NCI-H2029 (cell line): Measurements from ENCODE around the gene GLRA3.
"Not testable (repeated sequence)": the region's sequence is repeated elsewhere in the genome, so short reads cannot be mapped to it uniquely, and the experiment has no call there.

Source experiments
- DNase-seq: peaks from one replicate; lab custom pipeline; 2025; lab: John Stamatoyannopoulos, UW

Gene GLRA3

DNA sequence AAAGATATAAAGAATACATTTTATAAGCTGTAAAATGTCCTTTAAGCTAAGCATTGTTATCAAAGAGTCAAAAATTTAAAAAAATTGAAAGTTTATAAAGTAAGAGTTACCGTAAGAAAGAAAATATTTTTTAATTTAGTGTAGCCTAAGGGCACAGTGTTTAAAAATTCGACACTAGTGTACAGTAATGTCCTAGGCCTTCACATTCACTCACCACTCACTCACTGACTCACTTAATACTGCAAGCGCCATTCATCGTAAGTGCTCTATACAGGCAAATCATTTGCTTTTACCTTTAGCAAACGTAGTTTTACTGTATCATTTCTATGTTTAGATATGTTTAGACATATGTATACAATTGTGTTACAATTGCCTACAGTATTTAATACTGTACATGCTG is 20.2 kb downstream of the GLRA3 start:
- no peak for DNase-seq

DNA sequence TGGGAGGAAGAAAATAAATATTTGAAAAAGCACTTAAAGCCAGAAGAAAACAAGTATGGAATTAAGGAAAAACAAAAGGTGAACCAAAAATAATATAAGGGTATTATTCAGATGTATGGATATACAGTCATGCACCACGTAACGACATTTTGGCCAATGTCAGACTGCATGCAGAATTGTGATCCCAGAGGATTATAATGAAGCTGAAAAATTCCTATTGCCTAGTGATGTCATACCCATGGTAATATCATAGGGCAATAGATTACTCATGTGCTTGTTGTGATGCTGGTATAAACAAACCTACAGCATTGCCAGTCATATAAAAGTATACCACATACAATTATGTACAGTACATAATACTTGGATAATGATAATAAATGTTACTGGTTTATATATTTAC is 20.9 kb downstream of the GLRA3 start:
- DNase-seq: no peak

DNA sequence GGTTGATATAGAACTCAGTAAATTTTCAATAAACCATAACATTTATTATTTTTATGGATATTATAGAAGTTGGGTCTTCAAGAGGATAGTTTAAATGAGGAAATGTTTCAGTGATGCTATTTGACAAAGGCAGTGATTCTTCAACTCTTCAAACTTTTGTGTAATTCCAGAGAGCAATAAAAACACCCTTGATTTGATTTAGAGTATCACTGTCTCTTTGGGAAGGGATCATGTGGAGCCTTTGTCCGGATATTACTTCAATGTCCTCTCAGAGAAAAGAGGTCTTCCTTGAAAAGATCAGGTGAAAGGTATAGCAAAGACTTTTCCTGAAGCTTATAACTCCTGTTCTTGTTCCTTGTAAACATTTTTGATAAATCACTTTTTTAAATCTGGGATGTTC is 23.3 kb downstream of the GLRA3 start:
- no peak for DNase-seq

DNA sequence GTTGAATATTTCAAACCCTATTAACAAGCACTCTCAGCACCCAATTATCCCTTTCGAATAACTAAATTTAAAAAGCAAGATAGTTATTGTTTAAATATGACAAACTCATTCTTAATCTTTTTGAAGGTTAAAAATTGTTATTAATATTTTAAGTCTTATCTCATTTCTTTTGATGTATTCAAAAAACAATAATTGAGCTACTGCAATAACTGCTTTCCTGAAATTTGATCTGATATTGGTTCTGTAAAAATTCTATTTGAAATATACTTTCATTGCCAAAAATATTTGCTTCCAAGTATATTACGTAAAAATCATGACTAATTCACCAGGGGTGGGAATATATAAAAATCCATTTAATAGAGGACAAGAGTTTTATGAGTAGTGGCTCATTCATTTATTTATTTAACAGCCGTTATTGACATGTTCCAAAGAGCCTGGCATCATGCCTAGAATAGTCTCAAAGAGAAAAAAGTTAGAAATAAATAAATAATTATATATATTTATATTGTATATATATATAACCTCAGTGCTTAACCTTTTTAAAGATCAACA is 34.4 kb downstream of the GLRA3 start:
- peak; percentile 2 for DNase-seq

DNA sequence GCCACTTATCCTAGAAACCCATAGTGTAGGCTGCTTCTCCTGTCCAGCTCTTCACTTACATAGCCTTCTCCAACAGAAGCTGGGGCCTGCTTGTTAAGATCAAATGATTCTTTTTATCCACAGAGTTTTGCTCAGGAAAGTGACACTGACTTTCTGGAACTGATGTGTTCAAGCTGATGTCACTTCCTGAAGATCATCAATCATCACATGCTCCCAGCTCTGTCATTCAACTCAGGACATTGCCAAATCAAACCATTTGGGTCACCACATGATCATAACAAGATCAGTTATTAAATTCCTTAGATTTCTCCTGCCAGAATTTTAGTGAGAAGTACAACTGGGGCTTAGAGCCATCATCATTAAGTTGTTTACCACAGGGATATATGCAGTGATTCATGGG is 39.4 kb downstream of the GLRA3 start:
- DNase-seq: no peak

DNA sequence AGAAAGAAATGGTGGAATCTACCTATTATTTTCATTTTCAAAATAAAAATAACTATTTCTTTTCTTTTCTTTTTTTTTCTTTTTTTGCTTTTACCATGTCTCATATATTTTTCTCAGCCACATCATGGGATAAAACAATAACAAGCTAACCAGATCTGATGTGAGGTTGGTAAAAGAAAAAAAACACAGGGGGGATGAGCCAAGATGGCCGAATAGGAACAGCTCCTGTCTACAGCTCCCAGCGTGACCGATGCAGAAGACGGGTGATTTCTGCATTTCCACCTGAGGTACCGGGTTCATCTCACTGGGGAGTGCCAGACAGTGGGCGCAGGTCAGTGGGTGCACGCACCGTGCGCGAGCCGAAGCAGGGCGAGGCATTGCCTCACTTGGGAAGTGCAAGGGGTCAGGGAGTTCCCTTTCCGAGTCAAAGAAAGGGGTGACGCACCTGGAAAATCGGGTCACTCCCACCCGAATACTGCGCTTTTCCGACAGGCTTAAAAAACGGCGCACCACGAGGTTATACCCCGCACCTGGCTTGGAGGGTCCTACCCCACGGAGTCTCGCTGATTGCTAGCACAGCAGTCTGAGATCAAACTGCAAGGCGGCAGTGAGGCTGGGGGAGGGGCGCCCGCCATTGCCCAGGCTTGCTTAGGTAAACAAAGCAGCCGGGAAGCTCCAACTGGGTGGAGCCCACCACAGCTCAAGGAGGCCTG is 50.6 kb downstream of the GLRA3 start:
- DNase-seq: not testable (repeated sequence)

DNA sequence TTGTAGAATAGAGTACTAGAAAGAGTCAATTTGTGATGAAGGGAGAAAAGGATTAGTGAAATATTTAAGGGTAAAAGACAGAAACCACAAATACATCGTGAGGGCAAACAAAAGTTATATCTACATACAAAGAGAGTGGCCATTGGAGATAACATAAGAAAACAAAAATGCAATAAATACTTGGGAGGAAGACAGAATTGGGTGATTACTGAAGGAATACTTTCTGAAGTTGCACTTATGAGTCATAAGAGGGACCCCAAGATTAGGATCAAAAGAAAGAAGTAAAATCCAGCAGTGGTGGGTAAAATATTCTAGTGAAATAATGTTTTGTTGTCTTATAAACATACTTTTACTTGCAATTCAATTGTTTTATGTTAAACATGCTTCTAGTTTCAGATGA is 53.7 kb downstream of the GLRA3 start:
- no peak for DNase-seq

DNA sequence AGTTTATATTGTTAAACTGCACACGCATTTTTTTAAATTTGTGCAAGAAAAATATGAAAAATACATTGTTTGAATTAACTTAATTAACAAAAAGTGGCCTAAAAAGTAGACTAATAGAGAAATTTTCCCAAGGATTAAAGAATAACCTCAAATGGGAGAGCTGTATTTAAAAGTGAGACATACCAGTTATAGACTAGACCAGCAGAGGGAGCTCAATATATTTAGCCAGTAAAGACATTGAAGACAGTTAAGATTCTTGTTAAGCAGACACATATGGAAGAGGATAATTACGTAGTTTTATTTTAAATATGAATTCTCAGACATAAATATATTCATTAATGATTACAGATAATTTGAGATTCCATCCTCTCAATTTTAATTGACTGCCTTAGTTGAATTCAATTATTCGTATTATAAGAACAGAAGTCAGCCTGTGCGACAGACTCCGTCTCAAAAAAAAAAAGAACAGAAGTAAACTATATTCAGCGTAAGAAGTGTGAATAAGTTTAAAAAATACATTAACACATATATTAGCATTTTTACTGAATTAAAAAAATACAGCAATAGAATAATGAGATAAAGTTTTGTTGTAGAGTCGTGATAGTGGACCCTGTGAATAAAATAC is 64.8 kb downstream of the GLRA3 start:
- peak; percentile 24 for DNase-seq

DNA sequence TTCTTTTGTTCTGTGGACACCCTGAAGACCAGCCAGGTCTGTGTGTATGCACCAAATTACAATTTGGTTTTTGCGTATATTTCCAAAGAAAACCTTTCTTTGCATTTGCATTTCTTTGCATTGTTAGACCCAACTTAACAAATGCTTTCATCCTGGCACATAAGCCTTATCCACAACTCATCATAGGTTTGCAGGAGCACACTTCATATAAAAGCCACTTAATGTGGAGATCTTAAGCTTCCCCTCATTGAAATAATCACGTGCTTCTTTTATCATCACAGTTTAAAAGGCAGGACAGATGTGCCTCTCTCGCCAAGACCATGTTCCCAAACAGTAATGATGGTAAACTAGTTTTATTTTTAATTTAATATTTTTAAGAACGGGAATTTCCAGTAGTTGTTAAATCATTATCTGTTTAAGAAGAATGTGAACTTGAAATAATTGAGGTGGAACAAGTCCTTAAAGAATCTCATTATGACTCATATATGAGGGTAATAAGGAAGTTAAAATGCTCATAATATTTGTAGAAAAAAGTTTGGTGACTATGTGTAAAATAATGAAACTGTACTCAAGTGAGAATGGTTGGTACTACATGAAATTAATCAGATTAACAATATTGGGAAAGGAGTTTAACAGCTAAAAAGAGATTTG is 65.5 kb downstream of the GLRA3 start:
- no peak for DNase-seq

DNA sequence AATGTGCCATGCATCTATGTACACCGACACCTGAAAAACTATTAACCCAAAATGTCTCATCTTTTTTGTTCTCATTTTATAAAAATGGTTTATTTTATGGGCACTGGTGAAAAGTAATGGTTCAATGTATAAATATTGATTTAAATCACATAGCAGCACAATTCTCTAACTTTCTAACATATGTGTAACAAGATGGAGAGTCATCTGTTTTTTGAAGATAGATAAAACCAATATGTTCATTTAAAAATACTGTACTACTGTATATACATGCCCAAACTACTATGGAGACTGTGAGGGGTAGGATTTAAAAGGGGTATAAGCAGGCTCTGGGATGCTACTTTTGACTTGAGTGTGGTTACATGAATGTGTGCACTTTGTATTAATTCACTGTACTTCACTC is 67.6 kb downstream of the GLRA3 start:
- DNase-seq: no peak

DNA sequence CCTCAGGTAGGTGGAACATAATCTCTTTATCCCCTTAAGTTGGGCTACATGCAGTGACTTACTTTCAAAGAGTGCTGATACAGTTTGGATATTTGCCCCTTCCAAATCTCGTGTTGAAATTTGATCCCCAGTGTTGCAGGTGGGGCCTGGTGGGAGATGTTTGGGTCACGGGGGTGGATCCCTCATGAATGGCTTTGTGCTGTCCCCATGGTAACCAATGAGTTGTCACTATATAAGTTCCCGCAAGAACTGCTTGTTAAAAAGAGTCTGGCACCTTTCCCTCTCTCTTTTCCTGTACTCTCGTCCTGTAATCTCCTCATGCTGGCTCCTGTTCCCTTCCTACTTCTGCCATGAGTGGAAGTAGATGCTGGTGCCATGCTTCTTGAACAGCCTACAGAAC is 71.3 kb downstream of the GLRA3 start:
- no peak for DNase-seq

DNA sequence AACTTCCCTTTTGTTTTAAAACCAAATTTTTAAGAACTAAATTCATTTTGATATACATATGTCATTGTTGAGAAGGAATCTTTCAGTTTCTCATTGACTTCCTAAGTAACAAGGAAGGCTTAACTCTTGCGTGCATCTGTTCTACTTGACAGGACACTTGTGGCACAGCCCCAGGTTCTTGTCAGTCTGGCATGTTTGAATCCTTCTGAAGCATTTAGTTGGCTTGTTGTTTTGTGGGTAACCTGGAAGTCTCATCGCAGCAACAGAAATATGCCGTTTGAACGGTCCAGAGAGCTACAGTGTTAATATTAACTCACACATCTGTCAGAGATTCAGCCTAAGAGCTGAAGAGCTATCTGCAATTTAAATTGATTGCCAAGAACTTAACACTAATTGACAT is 76.0 kb downstream of the GLRA3 start:
- no peak for DNase-seq

DNA sequence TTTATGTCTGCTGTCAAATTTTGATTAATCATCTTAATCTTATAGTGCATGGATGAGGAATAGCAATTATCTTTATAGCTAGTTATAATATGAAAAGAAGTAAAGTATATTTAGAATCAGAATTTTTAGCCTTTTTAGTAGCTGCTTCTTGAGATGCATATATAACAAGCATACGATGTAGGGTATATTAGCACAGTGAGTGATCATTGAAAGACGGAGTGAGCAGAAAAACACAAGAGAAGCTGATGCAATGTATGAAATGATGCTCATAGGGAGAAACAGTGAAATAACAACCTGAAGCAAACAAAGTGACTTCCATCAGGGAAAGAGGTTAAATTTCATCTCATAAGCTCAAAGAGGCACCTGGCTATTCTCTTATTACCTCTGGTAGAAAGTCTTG is 77.0 kb downstream of the GLRA3 start:
- no peak for DNase-seq

DNA sequence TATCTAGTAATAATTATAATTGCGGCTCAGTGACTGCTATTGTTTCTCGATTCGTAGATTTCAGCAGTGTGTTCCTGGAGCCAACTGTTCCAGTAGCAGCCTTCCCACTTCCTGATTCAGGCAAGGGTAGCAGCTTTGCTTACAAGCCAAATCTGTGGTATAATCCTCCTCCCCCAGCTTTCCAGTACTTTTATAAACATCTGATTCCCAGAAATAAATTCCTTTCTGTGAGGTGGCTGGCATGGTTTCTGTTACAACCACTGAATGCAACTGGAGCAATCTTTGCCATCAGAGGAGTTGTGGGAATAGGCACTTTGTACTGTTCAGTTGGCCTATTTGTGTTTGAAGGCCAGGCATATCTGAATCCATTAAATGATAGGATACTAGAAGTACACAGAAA is 80.0 kb downstream of the GLRA3 start:
- no peak for DNase-seq

DNA sequence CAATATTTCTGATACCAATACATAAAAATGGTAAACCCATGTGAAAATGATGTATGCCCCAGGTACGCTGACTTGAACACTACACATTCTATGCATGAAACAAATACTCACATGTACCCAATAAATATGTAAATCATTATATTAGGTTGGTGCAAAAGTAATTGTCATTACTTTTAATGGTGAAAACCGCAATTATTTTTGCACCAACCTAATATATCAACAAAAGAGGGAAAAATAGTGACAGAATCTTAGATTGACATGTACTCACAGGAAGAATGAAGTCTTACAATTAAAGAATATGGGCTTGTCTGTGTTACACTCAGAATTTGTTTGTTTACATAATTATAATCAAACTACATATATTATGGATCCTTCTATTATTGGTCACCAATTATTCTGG is 82.3 kb downstream of the GLRA3 start:
- no peak for DNase-seq

DNA sequence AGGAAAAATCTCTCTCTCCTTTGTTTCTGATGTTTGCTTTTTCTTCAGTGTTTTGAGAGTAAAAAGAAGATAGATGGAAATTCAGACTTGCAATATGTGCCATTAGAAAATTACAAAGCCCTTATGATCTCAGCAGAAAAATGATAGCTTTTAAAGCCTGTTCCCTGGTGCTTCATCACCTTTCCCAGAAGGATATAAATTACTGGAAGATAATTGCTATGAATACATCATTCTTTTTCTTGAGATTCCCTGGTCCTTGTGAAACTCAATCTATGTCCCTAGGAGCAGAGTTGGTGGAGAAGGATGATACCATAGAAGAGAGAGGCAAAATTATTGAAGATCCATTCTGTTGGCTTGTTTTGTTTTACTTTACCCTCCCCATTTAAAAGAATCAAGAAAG is 86.5 kb downstream of the GLRA3 start:
- DNase-seq: no peak

DNA sequence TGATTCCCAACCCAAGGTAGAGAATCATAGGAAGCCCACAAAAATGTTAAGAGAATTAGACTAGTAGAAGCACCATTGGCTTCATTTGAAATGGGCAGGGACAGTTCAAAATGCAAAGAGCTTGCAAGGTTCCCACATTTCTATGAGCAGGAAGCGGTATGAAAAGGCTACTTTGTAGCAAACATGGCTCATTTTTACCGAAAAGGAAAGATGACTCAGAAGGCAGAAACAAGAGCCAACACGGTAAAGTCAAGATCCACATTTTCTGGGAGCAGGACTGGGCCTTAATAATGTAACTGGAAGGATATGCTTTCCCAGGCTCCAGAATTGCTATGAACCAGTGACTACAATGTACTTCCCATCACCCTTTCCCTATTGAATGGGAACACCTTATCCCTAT is 89.5 kb downstream of the GLRA3 start:
- DNase-seq: no peak

DNA sequence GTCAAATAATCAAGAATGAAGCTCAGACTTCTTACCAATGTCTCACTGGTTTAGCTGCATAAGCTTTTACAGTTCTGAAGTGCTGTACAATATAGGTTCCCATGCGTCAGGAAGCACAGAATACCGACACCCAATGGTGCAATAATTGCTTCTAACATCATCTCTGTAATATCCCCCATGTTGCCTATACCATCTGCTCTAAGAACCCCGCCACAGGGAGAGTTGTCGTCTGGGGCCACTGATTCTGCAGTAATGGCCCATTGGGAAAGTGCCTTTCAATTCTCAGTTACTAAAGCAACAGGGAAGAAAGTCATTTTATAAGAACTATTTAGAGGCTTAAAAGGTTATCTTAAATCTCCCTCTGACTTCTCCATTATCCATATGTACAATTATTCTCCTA is 94.9 kb downstream of the GLRA3 start:
- no peak for DNase-seq

DNA sequence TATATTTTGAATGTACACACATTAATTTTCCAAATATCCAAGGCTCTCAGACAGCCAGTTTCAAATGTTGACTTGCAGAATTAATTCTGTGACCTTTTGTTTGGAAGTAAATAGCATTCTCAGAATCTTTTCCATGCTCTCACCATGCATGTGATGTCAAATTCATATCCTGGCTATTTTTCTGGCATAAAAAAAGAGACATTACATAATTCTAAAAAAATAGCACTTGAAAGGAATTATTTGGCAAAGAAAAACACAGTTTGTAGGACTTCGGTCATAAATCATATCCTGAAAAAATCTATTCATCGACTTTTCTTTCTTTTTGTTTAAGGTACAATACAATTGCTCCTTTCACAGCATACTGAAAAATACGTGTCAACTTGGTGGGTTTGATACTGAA is 111.2 kb downstream of the GLRA3 start:
- DNase-seq: no peak

DNA sequence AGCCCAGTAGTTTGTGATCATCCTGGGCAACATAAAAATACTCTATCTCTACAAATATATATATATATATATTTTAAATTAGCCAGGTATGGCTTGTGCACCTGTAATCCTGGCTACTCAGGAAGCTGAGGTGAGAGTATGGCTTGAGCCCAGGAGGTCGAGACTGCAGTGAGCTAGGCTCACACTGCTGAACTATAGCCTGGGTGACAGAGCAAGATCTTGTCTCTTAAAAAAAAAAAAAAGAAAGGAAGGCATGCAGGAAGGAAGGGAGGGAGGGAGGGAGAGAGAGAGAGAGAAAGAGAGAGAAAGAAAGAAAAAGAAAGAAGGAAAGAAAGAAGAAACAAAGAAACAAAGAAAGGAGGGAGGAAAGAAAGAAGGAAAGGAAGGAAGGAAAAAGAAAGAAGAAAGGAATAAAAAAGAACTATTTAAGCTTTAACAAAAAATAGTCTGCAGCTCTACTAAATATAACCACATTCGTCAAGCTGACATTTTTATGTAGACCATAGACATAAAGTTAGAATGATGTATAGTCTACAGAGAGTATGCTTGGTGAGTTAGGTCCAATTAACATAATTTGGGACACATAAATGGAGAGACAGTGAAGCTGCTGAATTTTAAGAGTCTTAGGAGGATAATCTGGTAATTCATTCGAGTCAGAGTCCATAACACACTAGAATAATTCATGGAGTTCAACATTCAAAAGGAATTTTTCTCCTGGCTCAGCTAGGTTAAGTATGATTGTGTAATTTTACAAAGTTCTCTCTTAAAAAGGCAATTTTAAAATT is 111.9 kb downstream of the GLRA3 start:
- no peak for DNase-seq

DNA sequence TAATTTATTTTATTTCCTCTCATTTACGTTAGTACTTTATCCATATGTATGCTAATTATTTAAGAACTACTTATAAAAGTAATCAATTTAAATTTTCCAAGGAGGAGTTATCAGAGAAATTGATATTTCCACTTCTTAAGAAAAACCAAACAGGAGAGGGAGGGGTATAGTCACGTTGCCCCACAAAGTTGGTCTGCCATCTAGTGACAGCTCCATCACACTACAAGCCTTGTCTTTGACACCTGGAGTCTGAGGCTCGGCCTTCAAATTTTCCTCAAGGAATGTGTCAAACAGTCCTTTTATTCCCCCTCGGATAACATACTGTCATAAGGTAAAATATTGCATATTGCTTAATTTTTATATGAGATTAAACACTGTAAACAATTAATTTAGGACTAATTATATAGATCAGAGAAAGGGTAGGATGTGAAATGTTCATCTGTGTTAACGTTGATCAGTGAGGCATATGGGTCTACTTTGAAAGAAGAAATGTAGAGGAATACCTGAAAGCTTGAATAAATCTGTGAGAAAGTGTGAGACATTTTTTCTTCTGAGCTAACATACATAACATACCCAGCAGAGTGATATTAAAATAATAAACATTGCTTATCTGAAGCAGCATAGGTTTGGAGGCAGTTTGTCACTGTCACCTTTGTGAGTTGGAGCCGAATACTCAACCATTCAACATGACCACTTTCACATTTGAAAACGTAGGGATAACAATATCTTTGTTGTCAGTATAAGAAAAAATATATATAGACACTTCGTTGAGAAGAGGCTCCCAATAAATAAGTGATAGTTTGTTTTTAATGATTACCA is 114.4 kb downstream of the GLRA3 start:
- DNase-seq: peak; percentile 20

DNA sequence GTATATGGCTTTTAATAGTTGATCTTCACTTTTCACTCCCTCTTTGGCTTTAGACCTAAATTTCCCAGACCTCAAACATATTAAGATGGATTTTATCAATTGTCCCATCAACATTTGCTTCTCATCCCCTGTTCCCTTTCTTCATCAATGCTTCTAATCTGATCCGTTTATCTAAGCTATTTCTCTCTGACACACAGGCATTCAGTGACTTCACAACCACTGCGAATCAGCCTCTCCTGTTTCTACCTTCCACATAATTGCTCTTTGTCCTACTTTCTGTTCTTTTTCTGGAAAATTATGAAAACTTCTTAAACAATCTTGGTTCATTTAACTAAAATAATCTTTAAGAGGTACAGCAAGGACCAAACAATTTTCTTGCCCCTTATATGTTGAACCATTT is 115.2 kb downstream of the GLRA3 start:
- no peak for DNase-seq
